ENCODE measurements around the gene CPNE6.

The CPNE6 gene

DNA sequence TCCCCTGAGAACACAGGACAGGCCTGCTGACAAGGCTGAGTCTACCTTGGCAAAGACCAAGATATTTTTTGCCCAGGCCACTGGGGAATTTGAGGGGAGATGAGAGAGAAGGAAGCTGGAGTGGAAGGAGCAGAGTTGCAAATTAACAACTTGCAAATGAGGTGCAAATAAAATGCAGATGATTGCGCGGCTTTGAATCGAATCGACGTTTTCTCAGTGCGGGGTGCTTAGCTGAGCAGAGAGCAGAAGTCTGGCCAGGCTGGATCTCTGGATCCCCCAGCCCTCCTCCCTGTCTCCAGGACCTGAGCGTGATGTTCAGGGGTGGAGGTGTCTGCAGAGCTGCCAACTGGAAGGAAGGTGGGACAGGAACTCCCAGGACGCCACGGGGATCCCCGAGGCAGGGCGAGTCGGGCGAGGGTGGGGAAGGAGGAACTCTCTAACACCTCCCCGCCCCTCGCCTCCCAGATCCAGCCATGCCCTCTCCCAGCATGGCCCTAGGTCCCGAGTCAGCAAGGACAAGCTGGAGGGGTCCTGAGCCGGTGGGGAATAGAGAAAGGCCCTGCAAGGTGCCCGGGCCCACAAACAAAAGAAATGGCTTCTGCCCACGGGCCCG, 20.1 kb upstream of the CPNE6 start:
- TF ChIP-seq ZNF211 (tag by site-specific recombination; IDR thresholded peaks at IDR 0.05; ENCODE audit: low read depth) (0 out of 2 replicates have a peak, but pooled peaks have one; percentile 7), HOXC10 (CRISPR knock-in tag; IDR thresholded peaks at IDR 0.05) (no peak), ZNF335 (tag by site-specific recombination; conservative IDR thresholded peaks at IDR 0.05) (peak; percentile 93)
- TF ChIP-seq, protein P1, sequence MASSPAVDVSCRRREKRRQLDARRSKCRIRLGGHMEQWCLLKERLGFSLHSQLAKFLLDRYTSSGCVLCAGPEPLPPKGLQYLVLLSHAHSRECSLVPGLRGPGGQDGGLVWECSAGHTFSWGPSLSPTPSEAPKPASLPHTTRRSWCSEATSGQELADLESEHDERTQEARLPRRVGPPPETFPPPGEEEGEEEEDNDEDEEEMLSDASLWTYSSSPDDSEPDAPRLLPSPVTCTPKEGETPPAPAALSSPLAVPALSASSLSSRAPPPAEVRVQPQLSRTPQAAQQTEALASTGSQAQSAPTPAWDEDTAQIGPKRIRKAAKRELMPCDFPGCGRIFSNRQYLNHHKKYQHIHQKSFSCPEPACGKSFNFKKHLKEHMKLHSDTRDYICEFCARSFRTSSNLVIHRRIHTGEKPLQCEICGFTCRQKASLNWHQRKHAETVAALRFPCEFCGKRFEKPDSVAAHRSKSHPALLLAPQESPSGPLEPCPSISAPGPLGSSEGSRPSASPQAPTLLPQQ (tag by site-specific recombination; IDR thresholded peaks at IDR 0.05) = 0 out of 2 replicates have a peak, but pooled peaks have one; percentile 24
- H3K27ac ChIP-seq (ENCODE audit: extremely low read depth, low read depth, low read length) = no peak overlapping the region; the same call in 1 of the 2 replicates
- H3K4me3 ChIP-seq (ENCODE audit: low read depth, low read length) = peak overlapping the region; percentile 52
- CTCF ChIA-PET = interaction anchor here (3.2 kb wide), 1 partner anchor 57 kb away, joined by 12 read pairs; no protein-coding TSS in a partner anchor
- no peaks in the 10 kb centered on the region for H3K9me3 ChIP-seq (ENCODE audit: control insufficient read depth, insufficient read depth, low read depth, low read length)
- no peaks in the 10 kb centered on the region for H3K4me1 ChIP-seq (ENCODE audit: control insufficient read depth, insufficient read depth, low read length)
- H3K36me3 ChIP-seq (ENCODE audit: control insufficient read depth in 2 of 2, insufficient read depth in 1 of 2, low read length in 2 of 2) = no peaks in the 10 kb centered on the region
- POLR2A ChIA-PET = interaction anchor here (0.5 to 1.7 kb wide), 3 partner anchors 43 to 191 kb away, joined by 3 to 12 read pairs (median 4); partner anchors contain the start of genes PCK2 and TINF2

GRCh38 chr14:24051789-24052655, 19.3 kb upstream of the CPNE6 start, which contains the start of gene CARMIL3:
Gene CARMIL3 (plus strand): TSS chr14:24052009. CDS start chr14:24052154, 145 bp downstream.
- no peaks in the 10 kb centered on the region for H3K4me1 ChIP-seq (ENCODE audit: control insufficient read depth, insufficient read depth, low read length)
- H3K9me3 ChIP-seq (ENCODE audit: control insufficient read depth, insufficient read depth, low read depth, low read length) = no peaks in the 10 kb centered on the region
- H3K4me3 ChIP-seq (ENCODE audit: low read depth, low read length) = peak within 1 kb of the TSS; percentile 52
- H3K27ac ChIP-seq (ENCODE audit: extremely low read depth, low read depth, low read length) = no peak within 1 kb of the TSS; the same call in 1 of the 2 replicates
- CTCF ChIA-PET = interaction anchor here (0.6 to 3.2 kb wide), 6 partner anchors 17 to 162 kb away, joined by 3 to 12 read pairs (median 4); partner anchors contain the start of gene CHMP4A
- H3K36me3 ChIP-seq (ENCODE audit: control insufficient read depth in 2 of 2, insufficient read depth in 1 of 2, low read length in 2 of 2) = no peaks in the 10 kb centered on the region
- POLR2A ChIA-PET = interaction anchor here (0.5 to 1.7 kb wide), 6 partner anchors 31 to 219 kb away, joined by 3 to 12 read pairs (median 4); partner anchors contain the start of genes PCK2, RABGGTA and TINF2
- TF ChIP-seq ZIC2 (tag by site-specific recombination; IDR thresholded peaks at IDR 0.05) (peak; percentile 76), ZNF449 (tag by site-specific recombination; IDR thresholded peaks at IDR 0.05) (0 out of 2 replicates have a peak, but pooled peaks have one; percentile 13), IKZF3 (tag by site-specific recombination; IDR thresholded peaks at IDR 0.05) (no peak), ZNF335 (tag by site-specific recombination; conservative IDR thresholded peaks at IDR 0.05) (peak; percentile 49), RBAK (tag by site-specific recombination; IDR thresholded peaks at IDR 0.05) (no peak), GFI1B (tag by site-specific recombination; IDR thresholded peaks at IDR 0.05) (no peak), ZNF561 (tag by site-specific recombination; IDR thresholded peaks at IDR 0.05; ENCODE audit: borderline replicate concordance) (no peak), TRIM28 (IDR thresholded peaks at IDR 0.05; ENCODE audit: borderline replicate concordance, low read length) (no peak; the same call in 1 of the 2 replicates), ZNF48 (tag by site-specific recombination; IDR thresholded peaks at IDR 0.05) (no peak), ZNF239 (tag by site-specific recombination; IDR thresholded peaks at IDR 0.05) (no peak), ZEB2 (tag by site-specific recombination; IDR thresholded peaks at IDR 0.05) (peak; percentile 34; the same call in 1 of the 2 replicates), ZBTB7A (tag by site-specific recombination; IDR thresholded peaks at IDR 0.05; ENCODE audit: low read depth) (no peak), ZBTB1 (tag by site-specific recombination; IDR thresholded peaks at IDR 0.05) (no peak), AEBP2 (tag by site-specific recombination; IDR thresholded peaks at IDR 0.05; ENCODE audit: borderline replicate concordance) (no peak), ZNF626 (tag by site-specific recombination; IDR thresholded peaks at IDR 0.05) (no peak), ZNF10 (tag by site-specific recombination; IDR thresholded peaks at IDR 0.05) (no peak)
- TF ChIP-seq, protein P2, sequence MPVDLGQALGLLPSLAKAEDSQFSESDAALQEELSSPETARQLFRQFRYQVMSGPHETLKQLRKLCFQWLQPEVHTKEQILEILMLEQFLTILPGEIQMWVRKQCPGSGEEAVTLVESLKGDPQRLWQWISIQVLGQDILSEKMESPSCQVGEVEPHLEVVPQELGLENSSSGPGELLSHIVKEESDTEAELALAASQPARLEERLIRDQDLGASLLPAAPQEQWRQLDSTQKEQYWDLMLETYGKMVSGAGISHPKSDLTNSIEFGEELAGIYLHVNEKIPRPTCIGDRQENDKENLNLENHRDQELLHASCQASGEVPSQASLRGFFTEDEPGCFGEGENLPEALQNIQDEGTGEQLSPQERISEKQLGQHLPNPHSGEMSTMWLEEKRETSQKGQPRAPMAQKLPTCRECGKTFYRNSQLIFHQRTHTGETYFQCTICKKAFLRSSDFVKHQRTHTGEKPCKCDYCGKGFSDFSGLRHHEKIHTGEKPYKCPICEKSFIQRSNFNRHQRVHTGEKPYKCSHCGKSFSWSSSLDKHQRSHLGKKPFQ (tag by site-specific recombination; IDR thresholded peaks at IDR 0.05) = no peak
- TF ChIP-seq, protein P3, sequence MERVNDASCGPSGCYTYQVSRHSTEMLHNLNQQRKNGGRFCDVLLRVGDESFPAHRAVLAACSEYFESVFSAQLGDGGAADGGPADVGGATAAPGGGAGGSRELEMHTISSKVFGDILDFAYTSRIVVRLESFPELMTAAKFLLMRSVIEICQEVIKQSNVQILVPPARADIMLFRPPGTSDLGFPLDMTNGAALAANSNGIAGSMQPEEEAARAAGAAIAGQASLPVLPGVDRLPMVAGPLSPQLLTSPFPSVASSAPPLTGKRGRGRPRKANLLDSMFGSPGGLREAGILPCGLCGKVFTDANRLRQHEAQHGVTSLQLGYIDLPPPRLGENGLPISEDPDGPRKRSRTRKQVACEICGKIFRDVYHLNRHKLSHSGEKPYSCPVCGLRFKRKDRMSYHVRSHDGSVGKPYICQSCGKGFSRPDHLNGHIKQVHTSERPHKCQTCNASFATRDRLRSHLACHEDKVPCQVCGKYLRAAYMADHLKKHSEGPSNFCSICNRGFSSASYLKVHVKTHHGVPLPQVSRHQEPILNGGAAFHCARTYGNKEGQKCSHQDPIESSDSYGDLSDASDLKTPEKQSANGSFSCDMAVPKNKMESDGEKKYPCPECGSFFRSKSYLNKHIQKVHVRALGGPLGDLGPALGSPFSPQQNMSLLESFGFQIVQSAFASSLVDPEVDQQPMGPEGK (tag by site-specific recombination; IDR thresholded peaks at IDR 0.05) = peak; percentile 86
- TF ChIP-seq, protein P4, sequence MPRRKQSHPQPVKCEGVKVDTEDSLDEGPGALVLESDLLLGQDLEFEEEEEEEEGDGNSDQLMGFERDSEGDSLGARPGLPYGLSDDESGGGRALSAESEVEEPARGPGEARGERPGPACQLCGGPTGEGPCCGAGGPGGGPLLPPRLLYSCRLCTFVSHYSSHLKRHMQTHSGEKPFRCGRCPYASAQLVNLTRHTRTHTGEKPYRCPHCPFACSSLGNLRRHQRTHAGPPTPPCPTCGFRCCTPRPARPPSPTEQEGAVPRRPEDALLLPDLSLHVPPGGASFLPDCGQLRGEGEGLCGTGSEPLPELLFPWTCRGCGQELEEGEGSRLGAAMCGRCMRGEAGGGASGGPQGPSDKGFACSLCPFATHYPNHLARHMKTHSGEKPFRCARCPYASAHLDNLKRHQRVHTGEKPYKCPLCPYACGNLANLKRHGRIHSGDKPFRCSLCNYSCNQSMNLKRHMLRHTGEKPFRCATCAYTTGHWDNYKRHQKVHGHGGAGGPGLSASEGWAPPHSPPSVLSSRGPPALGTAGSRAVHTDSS (tag by site-specific recombination; IDR thresholded peaks at IDR 0.05) = no peak

Measured in HEK293 (cell line).